GM19238 (cell line): ENCODE measurements around the gene SERF2.
"Not testable (repeated sequence)": the region's sequence is repeated elsewhere in the genome, so short reads cannot be mapped to it uniquely, and the experiment has no call there.

ENCODE experiments used
- DNase-seq: peaks from one replicate; pipeline ENCODE4 v3.0.0; 2011; ENCODE audit warnings: low spot score; ENCODE audit not compliant: insufficient read length

SERF2 gene

GRCh38 chr15:43791993-43792760 is at the start of gene SERF2:
Gene SERF2 (plus strand): TSS chr15:43792320. CDS start chr15:43792377, 57 bp downstream.
- DNase-seq, result peak; percentile 95

GRCh38 chr15:43746245-43746902 is 45.7 kb upstream of the SERF2 start, which contains the start of gene PDIA3:
Gene PDIA3 (plus strand): TSS chr15:43746438. CDS start chr15:43746540, 102 bp downstream.
- DNase-seq, result peak; percentile 77

- DNase-seq, result not testable (repeated sequence)
These were observed 45.2 kb upstream of the SERF2 start for GRCh38 chr15:43746903-43747309.

GRCh38 chr15:43748376-43748775 is 43.7 kb upstream of the SERF2 start:
- DNase-seq, result no peak

GRCh38 chr15:43749690-43750345 is 42.3 kb upstream of the SERF2 start:
- DNase-seq, result peak; percentile 37

- DNase-seq, result no peak
These were observed 40.2 kb upstream of the SERF2 start for GRCh38 chr15:43751885-43752284.

GRCh38 chr15:43762824-43763223 is 29.3 kb upstream of the SERF2 start:
- no peak for DNase-seq

- DNase-seq, result no peak
These were observed 28.2 kb upstream of the SERF2 start for GRCh38 chr15:43763819-43764446.

GRCh38 chr15:43769584-43770228 is 22.4 kb upstream of the SERF2 start:
- DNase-seq, result peak; percentile 23

- no peak for DNase-seq
These were observed 20.3 kb upstream of the SERF2 start for GRCh38 chr15:43771816-43772215.

GRCh38 chr15:43772624-43773023 is 19.5 kb upstream of the SERF2 start:
- DNase-seq, result no peak

GRCh38 chr15:43774062-43774461 is 18.1 kb upstream of the SERF2 start:
- DNase-seq, result no peak

GRCh38 chr15:43775411-43775965 is 16.6 kb upstream of the SERF2 start:
- no peak for DNase-seq

- DNase-seq, result peak; percentile 60
These were observed 15.9 kb upstream of the SERF2 start for GRCh38 chr15:43776101-43776717.

GRCh38 chr15:43776718-43777266 is 15.3 kb upstream of the SERF2 start, which contains the start of gene ELL3:
Gene ELL3 (minus strand): TSS chr15:43776966. CDS start chr15:43776901, 65 bp downstream.
- DNase-seq, result peak; percentile 34

- DNase-seq, result peak; percentile 55
These were observed 14.7 kb upstream of the SERF2 start for GRCh38 chr15:43777267-43777914.

- no peak for DNase-seq
These were observed 13.1 kb upstream of the SERF2 start for GRCh38 chr15:43779016-43779415.

- DNase-seq, result no peak
These were observed 2.7 kb upstream of the SERF2 start for GRCh38 chr15:43789409-43789808.

- DNase-seq, result peak; percentile 21
These were observed 799 bp downstream of the SERF2 start for GRCh38 chr15:43792761-43793476.
